ENCODE data around the gene KRT80.

Gene KRT80

DNA sequence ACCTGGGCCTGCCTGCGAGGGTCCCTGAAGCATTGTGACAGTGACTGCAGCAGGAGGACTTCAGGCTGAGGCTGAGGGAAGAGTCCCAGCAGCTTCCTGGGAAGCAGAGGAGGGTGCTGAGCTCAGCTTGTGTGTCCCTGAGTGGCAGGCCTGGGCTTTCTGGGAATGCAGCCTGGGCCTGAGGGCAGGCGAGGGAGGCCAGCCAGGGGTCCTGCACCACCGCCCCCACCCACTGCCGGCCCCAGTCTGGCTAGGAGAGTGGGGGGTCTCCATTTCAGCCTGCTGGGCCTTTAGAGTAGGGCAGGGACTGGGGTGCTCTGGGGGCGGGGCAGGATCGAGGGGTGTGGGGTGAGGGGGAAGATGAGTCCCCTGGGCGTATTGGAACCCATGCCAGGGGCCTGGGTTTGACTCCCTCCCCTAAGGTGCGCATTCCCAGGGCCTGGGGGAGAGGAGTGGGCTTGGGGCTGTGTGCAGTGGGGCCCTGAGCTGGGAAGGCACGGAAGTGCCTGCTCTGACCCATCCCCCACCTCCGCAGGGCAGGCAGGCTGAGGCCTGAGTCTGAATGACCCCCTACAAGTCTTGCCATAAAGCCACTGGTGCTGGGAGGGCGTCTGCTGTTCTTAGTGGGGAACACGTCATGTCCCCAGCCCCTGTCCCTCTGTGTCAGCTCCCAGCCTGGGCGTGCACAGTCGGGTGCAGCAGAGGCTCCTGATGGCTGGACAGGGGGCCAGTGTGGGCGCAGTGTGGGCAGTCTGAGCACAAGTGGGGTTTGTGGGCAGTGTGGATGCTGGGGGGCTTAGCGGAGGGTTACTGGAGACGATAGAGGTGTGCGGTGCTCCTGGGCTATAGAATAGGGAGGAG lies 46.4 kb downstream of the KRT80 start:
- H3K4me2 ChIP-seq (ENCODE audit: low read length): no peak overlapping the region
- H3K18ac ChIP-seq (ENCODE audit: low read length): peak overlapping the region; percentile 85
- H3K23ac ChIP-seq (ENCODE audit: low read length): no peak overlapping the region
- H3K27ac ChIP-seq (ENCODE audit: low read depth, low read length): peak overlapping the region; percentile 31
- H4K91ac ChIP-seq (ENCODE audit: low read depth, low read length): peak overlapping the region; percentile 97
- peaks cover 56% of the 10 kb centered on the region for H3K79me1 ChIP-seq (ENCODE audit: low read length)
- H4K12ac ChIP-seq (ENCODE audit: low read depth, low read length): peak overlapping the region; percentile 43
- no peak for DNase-seq
- no peaks in the 10 kb centered on the region for H3K36me3 ChIP-seq (ENCODE audit: control insufficient read depth in 1 of 2, insufficient read depth in 2 of 2, low read length in 2 of 2)
- peaks cover 43 to 63% of the 10 kb centered on the region in 2 experiments for H3K4me1 ChIP-seq (ENCODE audit: control insufficient read depth in 1 of 2, insufficient read depth in 2 of 2, low read length in 2 of 2)
- H3K14ac ChIP-seq (ENCODE audit: low read length): peak overlapping the region; percentile 87
- peak overlapping the region; percentile 92 for H2BK120ac ChIP-seq (ENCODE audit: insufficient read depth, low read length, poor library complexity)
- peak overlapping the region; percentile 97 for H2BK12ac ChIP-seq (ENCODE audit: low read length)
- H3K4ac ChIP-seq (ENCODE audit: low read depth, low read length): peak overlapping the region; percentile 80
- no peak overlapping the region for H3K9ac ChIP-seq (ENCODE audit: low read length)
- peaks cover 9% of the 10 kb centered on the region for H3K79me2 ChIP-seq (ENCODE audit: control insufficient read depth, insufficient read depth, low read length, poor library complexity)
- H2BK5ac ChIP-seq (ENCODE audit: low read depth, low read length, poor library complexity): peak overlapping the region; percentile 78
- H3K9me3 ChIP-seq (ENCODE audit: insufficient read depth, low read depth, low read length): no peaks in the 10 kb centered on the region
- no CpG with 5 or more reads among the region's 18 CpGs for WGBS (ENCODE audit: extremely low coverage, insufficient coverage, insufficient read length)
- peak overlapping the region; percentile 64 for H4K8ac ChIP-seq (ENCODE audit: low read depth, low read length)
- peak overlapping the region; percentile 99 for H2AK5ac ChIP-seq (ENCODE audit: low read length)
- peak overlapping the region; percentile 48 for H2AFZ ChIP-seq (ENCODE audit: insufficient read depth, low read length, poor library complexity)
- H3K27me3 ChIP-seq (ENCODE audit: insufficient read depth, low read length): no peaks in the 10 kb centered on the region
- no peak overlapping the region for H3K4me3 ChIP-seq (ENCODE audit: low read depth, low read length)

DNA sequence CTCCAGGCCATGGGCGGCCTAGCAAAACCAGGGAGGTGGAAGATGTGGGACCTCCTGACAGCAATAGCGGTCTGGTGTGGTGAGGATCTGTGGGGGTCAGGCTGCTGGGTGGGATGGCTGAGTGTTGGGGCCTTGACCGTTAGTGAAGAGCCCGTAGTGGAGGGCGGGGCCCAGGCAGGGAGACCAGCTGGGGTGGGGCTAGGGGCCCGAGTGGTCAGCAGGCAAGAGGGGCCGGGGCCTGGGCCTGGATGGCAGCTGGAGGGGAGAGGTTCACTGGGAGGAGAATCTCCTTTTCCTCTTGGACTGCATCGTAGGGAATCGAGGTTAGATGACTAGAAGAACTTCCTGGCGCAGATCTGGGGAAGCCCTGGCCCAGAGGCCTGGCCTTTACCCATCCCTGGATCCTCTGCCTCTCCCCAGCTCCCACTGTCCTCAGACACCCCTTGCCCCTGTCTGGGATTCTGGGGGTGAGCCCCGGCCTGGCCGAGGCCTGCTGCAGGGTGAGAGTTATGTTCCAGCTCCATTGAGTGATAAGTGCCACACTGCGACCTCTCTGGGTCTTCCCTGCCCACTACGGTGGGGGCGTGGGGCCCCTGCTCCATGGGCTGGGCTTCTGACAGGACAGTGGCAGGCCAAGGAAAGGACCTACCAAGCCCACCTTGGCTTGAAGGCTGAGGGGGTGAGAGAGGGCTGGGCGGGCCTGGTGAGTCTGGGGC lies 47.1 kb downstream of the KRT80 start:
- DNase-seq: no peak
- H2AFZ ChIP-seq (ENCODE audit: insufficient read depth, low read length, poor library complexity): peak overlapping the region; percentile 48
- H3K4me3 ChIP-seq (ENCODE audit: low read depth, low read length): no peak overlapping the region
- H3K79me2 ChIP-seq (ENCODE audit: control insufficient read depth, insufficient read depth, low read length, poor library complexity): peaks cover 9% of the 10 kb centered on the region
- H4K91ac ChIP-seq (ENCODE audit: low read depth, low read length): peak overlapping the region; percentile 97
- no peak overlapping the region for H3K9ac ChIP-seq (ENCODE audit: low read length)
- H3K9me3 ChIP-seq (ENCODE audit: insufficient read depth, low read depth, low read length): no peaks in the 10 kb centered on the region
- no peaks in the 10 kb centered on the region for H3K36me3 ChIP-seq (ENCODE audit: control insufficient read depth in 1 of 2, insufficient read depth in 2 of 2, low read length in 2 of 2)
- peak overlapping the region; percentile 20 for H3K27ac ChIP-seq (ENCODE audit: low read depth, low read length)
- H3K4ac ChIP-seq (ENCODE audit: low read depth, low read length): peak overlapping the region; percentile 80
- peak overlapping the region; percentile 77 for H3K18ac ChIP-seq (ENCODE audit: low read length)
- peaks cover 40 to 59% of the 10 kb centered on the region in 2 experiments for H3K4me1 ChIP-seq (ENCODE audit: control insufficient read depth in 1 of 2, insufficient read depth in 2 of 2, low read length in 2 of 2)
- WGBS (ENCODE audit: extremely low coverage, insufficient coverage, insufficient read length): no CpG with 5 or more reads among the region's 16 CpGs
- H2BK12ac ChIP-seq (ENCODE audit: low read length): peak overlapping the region; percentile 97
- no peaks in the 10 kb centered on the region for H3K27me3 ChIP-seq (ENCODE audit: insufficient read depth, low read length)
- peak overlapping the region; percentile 43 for H4K12ac ChIP-seq (ENCODE audit: low read depth, low read length)
- peak overlapping the region; percentile 99 for H2AK5ac ChIP-seq (ENCODE audit: low read length)
- H4K8ac ChIP-seq (ENCODE audit: low read depth, low read length): peak overlapping the region; percentile 77
- no peak overlapping the region for H3K23ac ChIP-seq (ENCODE audit: low read length)
- peaks cover 54% of the 10 kb centered on the region for H3K79me1 ChIP-seq (ENCODE audit: low read length)
- peak overlapping the region; percentile 92 for H2BK120ac ChIP-seq (ENCODE audit: insufficient read depth, low read length, poor library complexity)
- peak overlapping the region; percentile 69 for H2BK5ac ChIP-seq (ENCODE audit: low read depth, low read length, poor library complexity)
- H3K14ac ChIP-seq (ENCODE audit: low read length): peak overlapping the region; percentile 33
- H3K4me2 ChIP-seq (ENCODE audit: low read length): no peak overlapping the region

GRCh38 chr12:52142431-52142830 lies 49.4 kb downstream of the KRT80 start:
- no CpG with 5 or more reads among the region's 5 CpGs for WGBS (ENCODE audit: extremely low coverage, insufficient coverage, insufficient read length)
- Histone ChIP-seq H3K4me1 (ENCODE audit: control insufficient read depth in 1 of 2, insufficient read depth in 2 of 2, low read length in 2 of 2) (peaks cover 29 to 37% of the 10 kb centered on the region in 2 experiments), H3K14ac (ENCODE audit: low read length) (no peak overlapping the region), H3K9me3 (ENCODE audit: insufficient read depth, low read depth, low read length) (no peaks in the 10 kb centered on the region), H3K79me1 (ENCODE audit: low read length) (peaks cover 36% of the 10 kb centered on the region), H2AFZ (ENCODE audit: insufficient read depth, low read length, poor library complexity) (no peak overlapping the region), H3K9ac (ENCODE audit: low read length) (no peak overlapping the region), H4K12ac (ENCODE audit: low read depth, low read length) (no peak overlapping the region), H4K91ac (ENCODE audit: low read depth, low read length) (peak overlapping the region; percentile 30), H3K36me3 (ENCODE audit: control insufficient read depth in 1 of 2, insufficient read depth in 2 of 2, low read length in 2 of 2) (no peaks in the 10 kb centered on the region), H3K4me2 (ENCODE audit: low read length) (no peak overlapping the region), H2BK12ac (ENCODE audit: low read length) (peak overlapping the region; percentile 50), H3K27ac (ENCODE audit: low read depth, low read length) (no peak overlapping the region), H3K18ac (ENCODE audit: low read length) (no peak overlapping the region), H2AK5ac (ENCODE audit: low read length) (peak overlapping the region; percentile 39), H3K4me3 (ENCODE audit: low read depth, low read length) (no peak overlapping the region), H3K23ac (ENCODE audit: low read length) (no peak overlapping the region), H3K4ac (ENCODE audit: low read depth, low read length) (no peak overlapping the region), H4K8ac (ENCODE audit: low read depth, low read length) (no peak overlapping the region), H2BK120ac (ENCODE audit: insufficient read depth, low read length, poor library complexity) (peak overlapping the region; percentile 14), H3K79me2 (ENCODE audit: control insufficient read depth, insufficient read depth, low read length, poor library complexity) (peaks cover 5% of the 10 kb centered on the region), H2BK5ac (ENCODE audit: low read depth, low read length, poor library complexity) (no peak overlapping the region), H3K27me3 (ENCODE audit: insufficient read depth, low read length) (no peaks in the 10 kb centered on the region)
- no peak for DNase-seq

DNA sequence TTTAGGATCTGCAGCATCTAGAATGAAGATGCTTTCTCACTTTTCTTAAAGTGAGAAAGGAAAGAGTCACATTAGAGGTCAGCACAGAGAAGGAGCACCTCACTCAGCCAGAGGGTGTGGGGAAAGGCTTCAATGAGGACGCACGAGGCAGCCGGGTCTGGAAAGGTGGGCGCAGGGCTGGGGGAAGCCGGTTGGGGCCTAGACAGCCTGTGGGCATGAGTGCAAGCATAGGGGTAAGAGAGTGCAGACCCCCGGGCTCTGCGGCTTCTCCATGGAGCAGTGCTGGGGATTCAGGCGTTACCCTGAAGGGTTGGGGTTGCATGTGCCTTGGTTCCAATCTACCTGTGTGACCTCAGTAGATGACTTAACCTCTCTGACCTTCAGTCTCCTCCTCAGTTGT lies 49.9 kb downstream of the KRT80 start:
- Histone ChIP-seq H3K9me3 (ENCODE audit: insufficient read depth, low read depth, low read length) (no peaks in the 10 kb centered on the region), H3K18ac (ENCODE audit: low read length) (no peak overlapping the region), H2AK5ac (ENCODE audit: low read length) (no peak overlapping the region), H3K9ac (ENCODE audit: low read length) (no peak overlapping the region), H2BK120ac (ENCODE audit: insufficient read depth, low read length, poor library complexity) (no peak overlapping the region), H3K79me2 (ENCODE audit: control insufficient read depth, insufficient read depth, low read length, poor library complexity) (peaks cover 5% of the 10 kb centered on the region), H3K4me3 (ENCODE audit: low read depth, low read length) (no peak overlapping the region), H3K14ac (ENCODE audit: low read length) (no peak overlapping the region), H3K4me1 (ENCODE audit: control insufficient read depth in 1 of 2, insufficient read depth in 2 of 2, low read length in 2 of 2) (peaks cover 27 to 33% of the 10 kb centered on the region in 2 experiments), H2BK5ac (ENCODE audit: low read depth, low read length, poor library complexity) (no peak overlapping the region), H3K23ac (ENCODE audit: low read length) (no peak overlapping the region), H4K8ac (ENCODE audit: low read depth, low read length) (no peak overlapping the region), H4K91ac (ENCODE audit: low read depth, low read length) (no peak overlapping the region), H3K79me1 (ENCODE audit: low read length) (peaks cover 32% of the 10 kb centered on the region), H2AFZ (ENCODE audit: insufficient read depth, low read length, poor library complexity) (no peak overlapping the region), H4K12ac (ENCODE audit: low read depth, low read length) (no peak overlapping the region), H3K4me2 (ENCODE audit: low read length) (no peak overlapping the region), H3K27me3 (ENCODE audit: insufficient read depth, low read length) (no peaks in the 10 kb centered on the region), H3K4ac (ENCODE audit: low read depth, low read length) (no peak overlapping the region), H2BK12ac (ENCODE audit: low read length) (no peak overlapping the region), H3K27ac (ENCODE audit: low read depth, low read length) (no peak overlapping the region), H3K36me3 (ENCODE audit: control insufficient read depth in 1 of 2, insufficient read depth in 2 of 2, low read length in 2 of 2) (no peaks in the 10 kb centered on the region)
- no peak for DNase-seq
- no CpG with 5 or more reads among the region's 8 CpGs for WGBS (ENCODE audit: extremely low coverage, insufficient coverage, insufficient read length)

All from trophoblast cell (in vitro differentiated cells and primary cell).